Measurements from ENCODE around the gene ABCG2.

ABCG2 gene

GRCh38 chr4:88138561-88138960 is 19.9 kb downstream of the ABCG2 start:
- no peaks in the 10 kb centered on the region for H4K20me1 ChIP-seq (ENCODE audit: insufficient read depth, low read length)
- no peaks in the 10 kb centered on the region for H3K79me2 ChIP-seq (ENCODE audit: low read length)
- H3K4me2 ChIP-seq (ENCODE audit: low read length): no peak overlapping the region
- H3K4me1 ChIP-seq (ENCODE audit: low read length): no peaks in the 10 kb centered on the region
- no peaks in the 10 kb centered on the region for H3K36me3 ChIP-seq (replicated peaks; ENCODE audit: low read depth, low read length)
- H3K9me3 ChIP-seq (ENCODE audit: insufficient read depth, low read length): no peaks in the 10 kb centered on the region
- H3K4me3 ChIP-seq (ENCODE audit: low read length): no peak overlapping the region
- no peak overlapping the region for H3K9ac ChIP-seq (ENCODE audit: low read length)
- no peaks in the 10 kb centered on the region for H3K27me3 ChIP-seq (ENCODE audit: low read depth, low read length)
- TF ChIP-seq CTCF (IDR thresholded peaks at IDR 0.05; ENCODE audit: low read depth, low read length) (no peak), EZH2phosphoT487 (IDR thresholded peaks at IDR 0.05; ENCODE audit: low read depth) (no peak)
- no peak overlapping the region for H3K27ac ChIP-seq (ENCODE audit: low read length)
- no peak overlapping the region for H2AFZ ChIP-seq (ENCODE audit: low read depth, low read length)

- Histone ChIP-seq H3K79me2 (ENCODE audit: low read length) (no peaks in the 10 kb centered on the region), H3K4me2 (ENCODE audit: low read length) (no peak overlapping the region), H3K27ac (ENCODE audit: low read length) (no peak overlapping the region), H3K4me3 (ENCODE audit: low read length) (no peak overlapping the region), H3K4me1 (ENCODE audit: low read length) (no peaks in the 10 kb centered on the region), H2AFZ (ENCODE audit: low read depth, low read length) (no peak overlapping the region), H3K9me3 (ENCODE audit: insufficient read depth, low read length) (no peaks in the 10 kb centered on the region), H3K36me3 (replicated peaks; ENCODE audit: low read depth, low read length) (peaks cover 6% of the 10 kb centered on the region), H3K9ac (ENCODE audit: low read length) (no peak overlapping the region), H4K20me1 (ENCODE audit: insufficient read depth, low read length) (no peaks in the 10 kb centered on the region), H3K27me3 (ENCODE audit: low read depth, low read length) (no peaks in the 10 kb centered on the region)
- TF ChIP-seq CTCF (IDR thresholded peaks at IDR 0.05; ENCODE audit: low read depth, low read length) (no peak), EZH2phosphoT487 (IDR thresholded peaks at IDR 0.05; ENCODE audit: low read depth) (no peak)
Observed at GRCh38 chr4:88137112-88137511, 21.3 kb downstream of the ABCG2 start.

GRCh38 chr4:88136249-88136648 is 22.2 kb downstream of the ABCG2 start:
- no peaks in the 10 kb centered on the region for H3K9me3 ChIP-seq (ENCODE audit: insufficient read depth, low read length)
- H4K20me1 ChIP-seq (ENCODE audit: insufficient read depth, low read length): no peaks in the 10 kb centered on the region
- H3K4me3 ChIP-seq (ENCODE audit: low read length): no peak overlapping the region
- H3K79me2 ChIP-seq (ENCODE audit: low read length): no peaks in the 10 kb centered on the region
- H3K36me3 ChIP-seq (replicated peaks; ENCODE audit: low read depth, low read length): peaks cover 6% of the 10 kb centered on the region
- no peak for TF ChIP-seq CTCF (IDR thresholded peaks at IDR 0.05; ENCODE audit: low read depth, low read length)
- no peak for TF ChIP-seq EZH2phosphoT487 (IDR thresholded peaks at IDR 0.05; ENCODE audit: low read depth)
- no peak overlapping the region for H3K9ac ChIP-seq (ENCODE audit: low read length)
- no peaks in the 10 kb centered on the region for H3K27me3 ChIP-seq (ENCODE audit: low read depth, low read length)
- peaks cover 2% of the 10 kb centered on the region for H3K4me1 ChIP-seq (ENCODE audit: low read length)
- no peak overlapping the region for H2AFZ ChIP-seq (ENCODE audit: low read depth, low read length)
- H3K4me2 ChIP-seq (ENCODE audit: low read length): no peak overlapping the region
- H3K27ac ChIP-seq (ENCODE audit: low read length): no peak overlapping the region

- Histone ChIP-seq H3K9me3 (ENCODE audit: insufficient read depth, low read length) (no peaks in the 10 kb centered on the region), H3K9ac (ENCODE audit: low read length) (no peak overlapping the region), H3K27me3 (ENCODE audit: low read depth, low read length) (no peaks in the 10 kb centered on the region), H3K79me2 (ENCODE audit: low read length) (no peaks in the 10 kb centered on the region), H3K36me3 (replicated peaks; ENCODE audit: low read depth, low read length) (peaks cover 6% of the 10 kb centered on the region), H3K4me1 (ENCODE audit: low read length) (peaks cover 12% of the 10 kb centered on the region), H3K4me2 (ENCODE audit: low read length) (no peak overlapping the region), H3K27ac (ENCODE audit: low read length) (no peak overlapping the region), H4K20me1 (ENCODE audit: insufficient read depth, low read length) (no peaks in the 10 kb centered on the region), H3K4me3 (ENCODE audit: low read length) (no peak overlapping the region), H2AFZ (ENCODE audit: low read depth, low read length) (no peak overlapping the region)
- TF ChIP-seq CTCF (IDR thresholded peaks at IDR 0.05; ENCODE audit: low read depth, low read length) (no peak), EZH2phosphoT487 (IDR thresholded peaks at IDR 0.05; ENCODE audit: low read depth) (no peak)
Observed at GRCh38 chr4:88135356-88135663, 23.1 kb downstream of the ABCG2 start.

Measured in OCI-LY3 (cell line).